ENCODE data around the gene LRRC8E.

LRRC8E gene

DNA sequence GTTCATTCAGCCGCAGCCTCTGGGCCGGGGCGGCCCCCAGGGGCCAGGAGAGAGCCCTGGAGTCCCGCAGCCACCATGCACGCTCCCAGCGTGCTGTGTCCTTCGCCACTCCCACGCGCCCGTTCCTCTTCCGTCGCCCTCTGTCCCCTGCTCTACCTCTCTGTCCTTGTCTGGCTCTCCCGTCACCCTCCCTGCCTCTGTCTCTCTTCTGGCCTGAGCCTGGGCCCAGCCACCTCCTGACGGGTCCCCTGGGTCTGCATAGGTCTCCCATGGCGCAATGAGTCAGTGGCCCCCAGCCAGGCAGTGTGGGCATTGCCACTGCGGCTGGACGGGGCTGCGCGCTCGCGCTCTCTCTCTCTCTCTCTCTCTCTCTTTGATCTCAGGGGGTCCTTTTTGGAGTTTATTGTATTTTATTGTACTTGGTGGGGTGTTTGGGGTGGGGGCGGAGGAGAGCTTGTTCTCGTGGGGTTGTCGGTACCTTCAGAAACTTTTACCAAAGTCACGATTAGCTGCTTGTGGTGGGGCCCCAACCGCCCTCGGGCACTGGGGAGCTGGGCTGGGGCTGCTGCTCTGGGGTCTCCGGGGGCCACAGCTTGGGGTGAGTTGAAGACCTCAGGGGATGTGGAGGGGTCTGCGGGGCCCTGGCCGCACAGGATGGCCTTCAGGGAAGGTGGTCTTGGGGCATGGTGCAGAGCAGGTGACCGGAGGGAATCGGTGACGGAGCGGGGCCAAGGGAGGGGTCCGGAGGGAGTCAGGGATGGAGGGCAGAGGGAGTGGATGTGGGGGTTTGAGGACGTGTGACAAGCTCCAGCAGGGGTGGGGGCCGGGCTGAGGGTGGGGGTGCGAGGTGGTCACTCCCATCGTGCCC, 24.6 kb downstream of the LRRC8E start:
- H3K4me3 ChIP-seq (ENCODE audit: low read depth, low read length) = no peak overlapping the region
- TF ChIP-seq, protein P1, sequence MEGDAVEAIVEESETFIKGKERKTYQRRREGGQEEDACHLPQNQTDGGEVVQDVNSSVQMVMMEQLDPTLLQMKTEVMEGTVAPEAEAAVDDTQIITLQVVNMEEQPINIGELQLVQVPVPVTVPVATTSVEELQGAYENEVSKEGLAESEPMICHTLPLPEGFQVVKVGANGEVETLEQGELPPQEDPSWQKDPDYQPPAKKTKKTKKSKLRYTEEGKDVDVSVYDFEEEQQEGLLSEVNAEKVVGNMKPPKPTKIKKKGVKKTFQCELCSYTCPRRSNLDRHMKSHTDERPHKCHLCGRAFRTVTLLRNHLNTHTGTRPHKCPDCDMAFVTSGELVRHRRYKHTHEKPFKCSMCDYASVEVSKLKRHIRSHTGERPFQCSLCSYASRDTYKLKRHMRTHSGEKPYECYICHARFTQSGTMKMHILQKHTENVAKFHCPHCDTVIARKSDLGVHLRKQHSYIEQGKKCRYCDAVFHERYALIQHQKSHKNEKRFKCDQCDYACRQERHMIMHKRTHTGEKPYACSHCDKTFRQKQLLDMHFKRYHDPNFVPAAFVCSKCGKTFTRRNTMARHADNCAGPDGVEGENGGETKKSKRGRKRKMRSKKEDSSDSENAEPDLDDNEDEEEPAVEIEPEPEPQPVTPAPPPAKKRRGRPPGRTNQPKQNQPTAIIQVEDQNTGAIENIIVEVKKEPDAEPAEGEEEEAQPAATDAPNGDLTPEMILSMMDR (IDR thresholded peaks at IDR 0.05; ENCODE audit: low read depth, low read length) = no peak
- in situ Hi-C loops (cut with HindIII; ENCODE audit: low sequenced_read_pairs) = no loop called here
- DNase-seq (ENCODE audit: low read depth, low spot score) = no peak

DNA sequence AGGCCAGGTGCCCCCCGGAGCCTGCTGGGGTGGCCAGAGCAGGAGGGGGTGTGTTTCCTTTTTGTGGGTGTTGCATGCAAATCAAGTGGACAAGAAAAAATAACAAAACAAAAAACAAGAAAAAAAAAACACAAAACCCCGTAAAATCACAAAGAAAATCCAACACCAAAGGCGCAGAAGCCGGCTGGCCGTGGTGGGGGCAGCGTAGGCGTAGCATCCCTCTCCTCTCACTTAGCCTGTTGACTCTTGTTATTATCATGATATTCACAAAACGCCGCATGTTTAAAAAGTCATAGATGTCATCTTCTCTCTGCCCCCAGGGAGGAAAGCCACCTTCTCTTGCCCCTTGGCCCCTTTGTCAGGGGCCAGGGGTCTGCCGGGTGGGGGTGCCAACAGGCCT, 25.3 kb downstream of the LRRC8E start:
- TF ChIP-seq, protein P1 (IDR thresholded peaks at IDR 0.05; ENCODE audit: low read depth, low read length) = no peak

DNA sequence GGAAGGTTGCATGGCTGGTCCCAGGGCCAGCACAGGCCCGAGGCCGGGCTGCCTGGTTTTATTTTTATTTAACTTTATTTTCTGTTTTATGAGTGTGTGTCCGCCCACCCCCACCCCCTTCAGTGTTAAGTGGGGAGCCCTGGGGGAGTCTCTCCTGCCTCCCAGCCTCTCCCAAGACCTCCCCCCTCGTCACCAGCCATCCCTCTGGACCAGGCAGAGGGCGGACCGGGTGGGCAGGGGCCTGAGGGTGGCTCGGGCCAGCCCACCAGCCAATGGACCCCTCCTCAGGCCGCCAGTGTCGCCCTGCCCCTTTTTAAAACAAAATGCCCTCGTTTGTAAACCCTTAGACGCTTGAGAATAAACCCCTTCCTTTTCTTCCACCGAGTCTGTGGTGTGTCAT, 25.8 kb downstream of the LRRC8E start:
- DNase-seq (ENCODE audit: low read depth, low spot score) = no peak
- in situ Hi-C loops (cut with HindIII; ENCODE audit: low sequenced_read_pairs) = no loop called here
- H3K4me3 ChIP-seq (ENCODE audit: low read depth, low read length) = no peak overlapping the region
- TF ChIP-seq, protein P1 (IDR thresholded peaks at IDR 0.05; ENCODE audit: low read depth, low read length) = no peak

More for the DNA sequence above, 25.3 kb downstream of the LRRC8E start:
- H3K4me3 ChIP-seq (ENCODE audit: low read depth, low read length) = no peak overlapping the region
- no peak for DNase-seq (ENCODE audit: low read depth, low spot score)
- in situ Hi-C loops (cut with HindIII; ENCODE audit: low sequenced_read_pairs) = no loop called here

DNA sequence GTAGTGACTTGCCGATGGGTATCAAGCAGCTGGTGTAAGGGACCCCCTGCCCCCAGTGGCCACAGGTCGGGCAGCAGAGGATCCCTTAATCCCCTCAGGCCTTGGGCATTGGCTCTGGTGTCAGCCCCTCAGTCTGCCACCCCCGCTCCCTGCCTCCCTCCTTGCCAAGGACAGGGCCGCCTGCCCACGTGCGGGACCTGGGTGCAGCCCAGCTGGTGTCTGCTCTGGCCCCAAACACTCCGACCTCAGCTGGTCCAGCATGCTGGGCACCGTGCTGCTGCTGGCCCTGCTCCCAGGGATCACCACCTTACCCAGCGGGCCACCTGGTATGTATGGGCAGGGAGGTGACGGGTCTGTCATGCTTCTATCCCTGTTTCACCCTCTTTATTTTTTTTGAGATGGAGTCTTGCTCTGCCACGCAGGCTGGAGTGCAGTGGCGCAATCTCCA, 26.3 kb downstream of the LRRC8E start, which contains the start of gene TGFBR3L:
TGFBR3L (plus strand) TSS at position 233 of the 448 bp plus-strand sequence.
- in situ Hi-C loops (cut with HindIII; ENCODE audit: low sequenced_read_pairs) = no loop called here
- TF ChIP-seq, protein P1 (IDR thresholded peaks at IDR 0.05; ENCODE audit: low read depth, low read length) = no peak
- no peak within 1 kb of the TSS for H3K4me3 ChIP-seq (ENCODE audit: low read depth, low read length)
- no peak for DNase-seq (ENCODE audit: low read depth, low spot score)

DNA sequence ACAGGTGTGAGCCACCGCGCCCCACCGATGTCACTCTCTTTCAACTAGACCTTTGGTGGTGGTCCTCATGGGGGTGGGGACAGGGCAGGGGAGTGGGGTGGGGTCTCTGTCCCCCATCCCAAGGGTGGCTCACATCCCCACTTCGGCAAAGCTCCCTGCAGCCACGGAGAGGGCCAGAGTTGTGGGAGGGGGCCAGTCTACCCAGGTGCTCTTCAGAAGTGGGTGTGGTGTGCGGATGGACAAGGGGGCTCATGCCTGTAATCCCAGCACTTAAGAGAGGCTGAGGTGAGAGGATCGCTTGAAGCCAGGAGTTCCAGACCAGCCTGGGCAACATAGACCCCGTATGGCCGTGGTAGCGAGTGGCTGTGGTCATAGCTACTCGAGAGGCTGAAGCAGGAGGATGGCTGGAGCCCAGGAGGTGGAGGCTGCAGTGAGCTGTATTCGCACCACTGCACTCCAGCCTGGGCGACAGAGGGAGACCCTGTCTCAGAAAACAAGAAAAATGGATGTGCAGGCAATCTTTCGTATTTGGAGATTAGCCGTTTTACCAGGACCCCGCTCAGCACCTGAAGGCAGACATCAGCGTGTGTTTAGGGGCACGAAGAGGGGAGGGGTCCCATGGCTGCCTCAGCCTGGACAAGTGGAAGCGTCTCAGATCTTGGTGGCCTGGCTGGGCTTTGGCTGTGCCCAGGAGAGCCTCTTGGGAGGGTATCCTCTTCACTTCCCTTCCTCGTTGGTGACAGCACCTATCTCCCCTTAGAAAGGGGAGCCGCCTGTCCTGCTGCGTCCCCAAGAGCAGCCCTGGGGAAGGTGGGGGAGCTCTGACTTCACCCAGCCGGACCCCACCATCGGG, 27.2 kb downstream of the LRRC8E start:
- no peak overlapping the region for H3K4me3 ChIP-seq (ENCODE audit: low read depth, low read length)
- TF ChIP-seq, protein P1 (IDR thresholded peaks at IDR 0.05; ENCODE audit: low read depth, low read length) = no peak
- in situ Hi-C loops (cut with HindIII; ENCODE audit: low sequenced_read_pairs) = no loop called here
- no peak for DNase-seq (ENCODE audit: low read depth, low spot score)

DNA sequence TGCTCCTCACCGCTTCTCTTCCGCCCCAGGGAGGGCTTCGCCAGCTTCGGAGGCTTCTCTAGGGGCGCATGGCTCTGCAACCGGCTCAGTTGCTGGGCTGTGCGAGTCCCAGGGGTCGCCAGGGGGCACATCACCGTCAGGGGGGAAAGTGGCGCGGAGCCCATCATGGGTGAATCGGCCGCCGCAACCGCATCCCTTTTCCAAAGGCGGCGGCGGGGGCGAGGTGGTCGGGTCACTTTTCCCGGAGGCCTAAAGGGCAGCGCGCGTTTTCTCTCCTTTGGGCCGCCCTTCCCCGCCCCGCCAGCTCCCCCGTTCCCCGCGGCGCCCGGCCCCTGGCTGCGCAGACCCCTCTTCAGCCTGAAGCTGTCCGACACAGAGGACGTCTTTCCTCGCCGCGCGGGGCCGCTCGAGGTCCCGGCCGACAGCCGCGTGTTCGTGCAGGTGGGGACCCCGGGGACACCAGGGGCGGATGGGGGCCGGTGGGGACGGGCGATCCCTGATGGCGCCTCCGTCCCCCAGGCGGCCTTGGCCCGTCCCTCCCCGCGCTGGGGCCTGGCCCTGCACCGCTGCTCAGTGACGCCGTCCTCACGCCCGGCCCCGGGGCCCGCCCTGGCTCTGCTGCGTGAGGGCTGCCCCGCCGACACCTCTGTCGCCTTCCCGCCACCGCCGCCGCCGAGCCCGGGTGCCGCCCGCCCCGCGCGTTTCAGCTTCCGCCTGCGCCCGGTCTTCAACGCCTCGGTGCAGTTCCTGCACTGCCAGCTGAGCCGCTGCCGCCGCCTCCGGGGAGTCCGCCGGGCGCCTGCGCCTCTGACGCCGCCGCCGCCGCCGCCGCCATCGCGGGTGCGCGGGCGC, 28.0 kb downstream of the LRRC8E start:
- no peak for DNase-seq (ENCODE audit: low read depth, low spot score)
- TF ChIP-seq, protein P1 (IDR thresholded peaks at IDR 0.05; ENCODE audit: low read depth, low read length) = no peak
- in situ Hi-C loops (cut with HindIII; ENCODE audit: low sequenced_read_pairs) = no loop called here
- H3K4me3 ChIP-seq (ENCODE audit: low read depth, low read length) = no peak overlapping the region

All from astrocyte of the spinal cord (primary cell).